GM19372 (cell line): ENCODE measurements around the gene GRWD1.
"Not testable (repeated sequence)": the region's sequence is repeated elsewhere in the genome, so short reads cannot be mapped to it uniquely, and the experiment has no call there.

Source experiments
- ATAC-seq: cut with Tn5 transposase; IDR thresholded peaks from one replicate; pipeline ENCODE4 v1.9.1; 2021; ENCODE audit warnings: mild to moderate bottlenecking, low read depth, moderate library complexity; ENCODE audit not compliant: unreplicated experiment

The GRWD1 gene

DNA sequence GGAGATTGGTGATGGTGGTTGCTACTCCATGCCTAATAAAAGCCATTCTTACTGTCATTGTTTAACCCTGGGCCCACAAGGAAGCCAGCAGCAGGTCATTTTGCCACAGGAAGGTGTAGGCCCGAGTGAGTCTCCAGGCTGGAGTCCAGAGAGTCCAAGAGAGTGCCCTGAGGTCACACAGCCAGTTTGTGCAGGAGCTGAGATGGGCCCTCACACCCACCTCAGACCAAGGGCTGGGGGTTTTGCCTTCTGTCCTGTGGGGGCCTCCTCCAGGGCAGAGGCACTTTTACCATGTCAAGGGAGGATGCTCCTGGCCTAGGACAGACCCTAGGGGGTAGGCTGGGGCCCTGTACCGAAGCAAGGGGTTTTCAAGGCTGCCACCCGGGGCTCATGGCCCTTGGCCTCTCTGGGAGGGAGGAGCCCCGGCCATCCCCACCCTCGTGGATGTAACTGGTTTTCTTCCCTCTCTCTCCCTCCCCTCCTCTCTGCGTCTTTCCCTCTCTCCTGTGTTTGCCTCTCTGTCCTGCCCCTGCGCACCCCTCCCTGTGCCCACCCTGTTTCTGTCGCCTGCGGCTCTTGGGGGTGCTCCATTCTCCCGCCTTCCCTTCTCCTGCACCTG is 31.4 kb downstream of the GRWD1 start:
- ATAC-seq, result no peak

DNA sequence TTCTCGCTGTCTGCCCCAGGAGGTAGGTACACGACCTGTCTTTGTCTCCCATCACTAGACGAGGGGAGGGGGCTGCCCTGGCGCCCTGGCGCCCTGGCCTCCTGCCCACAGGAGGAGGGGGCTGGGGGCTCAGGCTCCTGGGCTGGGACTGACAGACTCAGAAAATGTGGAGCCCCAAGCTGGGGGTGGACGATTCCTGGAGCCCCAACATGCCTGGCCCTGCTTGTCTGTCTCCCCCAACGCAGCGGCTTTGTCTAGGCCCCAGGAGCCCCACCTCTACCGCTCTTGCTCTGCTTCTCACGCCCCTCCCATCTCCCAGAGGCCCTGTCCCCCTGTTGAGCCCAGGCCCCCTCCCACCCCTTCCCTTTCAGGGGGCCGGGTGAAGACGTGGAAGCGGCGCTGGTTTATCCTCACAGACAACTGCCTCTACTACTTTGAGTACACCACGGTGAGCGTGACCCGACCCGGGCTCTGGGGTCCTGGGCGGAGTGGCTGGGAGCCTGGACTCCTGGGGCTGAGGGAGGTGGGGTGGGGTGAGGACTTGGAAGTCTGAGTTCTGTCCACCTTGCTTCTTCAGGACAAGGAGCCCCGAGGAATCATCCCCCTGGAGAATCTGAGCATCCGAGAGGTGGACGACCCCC is 32.0 kb downstream of the GRWD1 start:
- ATAC-seq, result no peak

DNA sequence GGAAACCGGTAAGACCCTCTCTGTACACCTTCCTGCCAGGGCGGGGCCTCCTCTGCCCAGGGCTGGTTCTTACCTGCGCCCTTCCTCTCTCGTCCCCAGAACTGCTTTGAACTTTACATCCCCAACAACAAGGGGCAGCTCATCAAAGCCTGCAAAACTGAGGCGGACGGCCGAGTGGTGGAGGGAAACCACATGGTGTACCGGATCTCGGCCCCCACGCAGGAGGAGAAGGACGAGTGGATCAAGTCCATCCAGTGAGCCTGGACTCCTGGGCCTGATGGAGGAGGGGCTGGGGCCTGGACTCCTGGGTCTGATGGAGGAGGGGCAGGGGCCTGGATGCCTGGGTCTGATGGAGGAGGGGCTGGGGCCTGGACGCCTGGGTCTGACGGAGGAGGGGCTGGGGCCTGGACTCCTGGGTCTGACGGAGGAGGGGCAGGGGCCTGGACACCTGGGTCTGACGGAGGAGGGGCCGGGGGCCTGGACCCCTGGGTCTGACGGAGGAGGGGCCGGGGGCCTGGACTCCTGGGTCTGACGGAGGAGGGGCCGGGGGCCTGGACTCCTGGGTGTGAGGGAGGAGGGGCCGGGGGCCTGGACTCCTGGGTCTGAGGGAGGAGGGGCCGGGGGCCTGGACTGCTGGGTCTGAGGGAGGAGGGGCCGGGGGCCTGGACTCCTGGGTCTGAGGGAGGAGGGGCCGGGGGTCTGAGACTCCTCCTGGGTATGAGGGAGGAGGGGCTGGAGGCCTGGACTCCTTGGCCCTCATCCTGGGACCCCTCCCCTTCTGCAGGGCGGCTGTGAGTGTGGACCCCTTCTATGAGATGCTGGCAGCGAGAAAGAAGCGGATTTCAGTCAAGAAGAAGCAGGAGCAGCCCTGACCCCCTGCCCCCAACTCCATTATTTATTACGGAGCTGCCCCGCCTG is 32.8 kb downstream of the GRWD1 start:
- no peak for ATAC-seq

DNA sequence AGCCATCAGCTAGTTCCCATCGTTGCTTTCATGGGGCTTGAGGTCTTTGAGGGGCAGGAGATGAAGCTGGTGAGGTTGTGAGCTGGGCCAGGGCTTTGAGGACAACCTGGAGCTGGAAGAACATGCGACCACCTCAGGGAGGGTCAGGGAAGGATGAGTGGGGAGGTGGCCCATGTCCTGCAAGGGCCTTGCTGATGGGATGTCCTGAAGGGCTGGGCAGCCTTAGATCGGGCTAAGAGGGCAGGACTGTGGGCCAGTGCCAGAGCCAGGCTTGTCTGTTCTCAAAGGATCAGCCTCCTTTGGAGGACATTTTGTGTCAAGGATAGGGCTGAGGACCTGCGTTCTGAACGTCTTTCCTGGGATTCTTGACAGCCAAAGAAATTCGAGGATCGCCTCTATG is 33.9 kb downstream of the GRWD1 start:
- ATAC-seq, result no peak

DNA sequence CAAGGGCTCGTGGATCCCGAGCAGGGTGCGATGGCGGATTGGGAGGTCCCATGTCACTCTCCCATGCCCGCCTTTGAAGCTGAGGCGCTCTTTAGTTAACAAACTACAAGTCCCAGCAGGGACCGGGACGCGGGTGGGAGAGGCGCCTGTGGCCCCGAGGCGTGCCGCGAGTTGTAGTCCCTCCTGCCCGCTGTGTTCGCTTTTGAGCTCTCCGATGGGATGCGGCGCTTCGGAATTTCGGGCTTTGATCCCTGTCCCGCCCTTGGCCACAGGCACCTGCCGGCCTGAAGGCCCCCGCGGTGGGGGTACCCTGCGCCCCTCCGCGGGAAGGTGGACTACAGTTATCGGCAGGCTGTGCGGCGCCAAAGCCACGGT is 34.4 kb downstream of the GRWD1 start:
- ATAC-seq, result no peak

DNA sequence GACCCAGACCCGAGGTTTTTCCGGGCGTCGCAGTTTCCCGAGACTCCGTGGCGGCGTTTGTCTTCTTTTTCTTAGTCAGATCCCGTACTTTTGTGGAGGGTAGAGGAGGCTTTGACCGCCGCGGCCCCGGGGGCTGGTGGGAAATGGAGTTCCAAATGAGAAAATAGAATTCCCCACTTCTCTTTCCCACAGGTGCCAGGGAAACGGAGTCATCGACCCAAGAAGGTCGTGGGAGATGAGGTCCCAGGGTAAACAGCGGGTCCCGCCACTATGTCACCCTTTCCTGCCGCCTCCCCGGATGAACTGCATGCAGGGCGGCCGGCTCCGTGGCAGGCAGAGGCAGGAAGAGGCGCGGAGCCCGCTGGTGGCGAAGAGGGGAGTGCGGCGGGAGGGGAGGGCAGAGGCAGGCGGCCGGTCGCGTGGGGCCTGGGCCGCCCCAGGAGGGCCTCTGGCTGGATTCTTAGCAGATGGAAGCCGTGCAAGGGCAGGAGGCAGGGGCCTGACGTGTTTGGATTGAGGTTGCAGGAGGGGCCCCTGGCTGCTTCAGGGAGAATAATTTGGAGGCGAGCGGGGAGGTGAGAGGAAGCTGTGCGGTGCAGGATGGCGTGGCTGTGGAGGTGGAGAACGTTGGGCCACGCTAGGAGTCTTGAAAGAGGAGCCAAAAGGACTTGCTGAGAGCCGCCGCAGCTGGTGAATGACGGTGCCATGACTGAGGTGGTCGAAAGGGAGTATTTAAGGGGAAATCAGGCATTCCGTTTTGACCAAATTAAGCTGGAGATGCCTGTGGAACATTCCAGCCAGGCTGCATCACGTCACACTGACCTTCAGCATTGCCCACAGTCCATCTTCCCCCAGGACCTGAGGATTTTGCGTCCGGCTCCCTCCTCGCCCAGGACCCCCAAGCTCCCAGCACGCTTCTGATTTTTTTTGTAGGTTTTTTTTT is 35.0 kb downstream of the GRWD1 start:
- ATAC-seq, result no peak

DNA sequence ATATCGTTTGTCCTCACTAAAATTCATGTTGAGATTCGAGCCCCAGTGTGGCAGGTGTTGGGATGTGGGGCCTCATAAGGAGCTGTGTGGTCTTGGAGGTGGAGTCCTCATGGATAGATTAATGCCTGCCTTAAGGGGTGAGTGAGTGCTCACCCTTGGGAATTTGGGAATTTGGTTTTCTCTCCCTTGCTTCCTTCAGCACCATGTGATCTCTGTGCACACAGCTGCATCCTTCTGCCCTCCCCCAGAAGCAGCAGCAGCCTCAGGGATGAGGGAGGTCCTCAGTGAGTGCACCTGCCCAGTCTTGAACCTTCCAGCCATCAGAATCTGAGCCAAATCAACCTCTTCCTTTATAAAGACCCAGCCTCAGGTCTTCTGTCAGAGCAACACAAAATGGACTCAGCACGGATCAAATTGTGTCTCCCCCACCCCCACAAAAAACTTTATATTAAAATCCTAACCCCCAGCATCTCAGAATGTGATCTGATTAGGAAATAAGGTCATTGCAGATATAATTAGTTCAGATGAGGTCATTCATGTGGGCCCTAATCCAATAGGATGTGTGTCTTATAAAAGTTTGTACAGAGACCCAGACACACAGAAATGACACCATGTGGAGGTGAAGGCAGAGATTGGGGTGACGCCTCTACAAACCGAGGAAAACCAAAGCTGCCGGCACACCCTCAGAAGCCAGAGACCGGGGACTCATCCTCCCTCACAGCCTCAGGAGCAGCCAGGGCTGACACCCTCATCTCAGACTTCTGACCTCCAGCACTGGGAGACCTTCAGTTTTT is 36.3 kb downstream of the GRWD1 start:
- no peak for ATAC-seq

DNA sequence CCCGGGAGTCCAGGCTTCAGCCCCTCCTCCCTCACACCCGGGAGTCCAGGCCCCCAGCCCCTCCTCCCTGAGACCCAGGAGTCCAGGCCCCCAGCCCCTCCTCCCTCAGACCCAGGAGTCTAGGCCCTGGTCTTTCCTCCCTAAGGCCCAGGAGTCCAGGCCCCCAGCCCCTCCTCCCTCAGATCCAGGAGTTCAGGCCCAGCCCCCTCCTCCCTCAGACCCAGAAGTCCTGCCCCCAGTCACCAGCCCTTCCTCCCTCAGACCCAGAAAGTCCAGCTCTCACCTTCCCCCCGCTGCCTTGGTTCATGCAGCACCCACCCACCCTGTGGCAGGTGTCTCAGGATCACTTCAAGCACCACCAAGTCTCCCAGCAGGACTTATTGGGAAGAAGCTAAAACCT is 37.5 kb downstream of the GRWD1 start:
- ATAC-seq, result no peak

DNA sequence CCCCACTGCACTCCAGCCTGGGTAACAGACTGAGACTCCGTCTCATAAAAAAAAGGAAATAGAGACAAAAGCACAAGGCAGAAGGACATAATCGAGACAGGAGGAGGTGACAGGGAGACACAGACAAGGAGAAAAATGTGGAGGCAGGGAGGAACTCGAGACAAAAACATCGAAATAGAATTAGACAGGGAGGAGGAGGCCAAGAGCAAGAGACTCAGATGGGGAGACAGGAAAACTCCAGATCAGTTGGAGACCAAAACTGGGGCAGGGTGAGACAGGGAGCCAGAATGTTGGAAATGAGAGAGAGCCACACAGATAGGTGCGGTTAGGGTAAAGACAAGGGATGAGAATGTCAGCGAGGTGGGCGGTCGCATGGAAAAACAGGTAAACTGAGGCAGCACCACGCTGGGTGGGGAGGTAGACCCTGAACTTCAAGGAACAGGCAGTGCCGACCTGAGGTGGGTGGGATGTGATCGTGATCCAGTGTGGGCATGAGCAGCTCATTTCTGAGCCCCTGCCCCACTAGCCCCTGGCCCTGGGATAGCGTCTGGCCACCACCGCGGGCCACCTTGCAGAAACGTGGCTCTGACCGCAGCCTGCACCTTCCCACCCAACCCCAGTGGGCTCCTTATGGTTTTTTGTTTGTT is 38.6 kb downstream of the GRWD1 start:
- ATAC-seq, result no peak

DNA sequence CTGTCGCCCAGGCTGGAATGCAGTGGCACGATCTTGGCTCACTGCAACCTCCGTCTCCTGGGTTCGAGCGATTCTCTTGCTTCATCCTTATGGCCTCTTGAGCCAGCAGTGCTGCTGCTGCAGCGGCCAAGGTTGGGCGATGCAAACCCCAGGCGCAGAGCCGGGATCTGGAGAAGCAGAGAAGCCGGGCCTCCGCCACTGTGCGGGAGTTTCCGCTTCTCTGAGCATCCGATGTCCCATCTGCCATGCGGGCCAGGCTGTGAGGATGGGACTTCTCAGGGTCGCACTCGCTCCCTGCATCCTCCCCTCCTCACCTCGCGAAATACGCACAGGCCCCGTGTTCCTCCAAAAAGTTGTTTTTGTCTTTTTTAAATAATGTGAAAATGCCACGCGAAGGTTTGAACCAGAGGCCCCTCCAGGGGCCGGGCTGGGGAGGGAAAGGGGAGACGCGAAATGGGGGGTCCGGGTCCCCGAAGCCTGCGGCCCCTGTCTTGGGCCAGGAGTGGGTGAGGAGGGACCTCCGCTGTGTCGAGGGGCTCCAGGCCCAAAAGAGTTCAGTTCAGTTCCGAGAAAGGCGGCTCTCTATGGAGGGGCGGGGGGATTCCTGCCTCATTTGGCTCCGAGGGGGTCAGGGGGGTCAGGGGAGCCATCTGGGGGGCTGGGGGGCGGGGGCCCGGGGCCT is 39.3 kb downstream of the GRWD1 start:
- ATAC-seq, result no peak

DNA sequence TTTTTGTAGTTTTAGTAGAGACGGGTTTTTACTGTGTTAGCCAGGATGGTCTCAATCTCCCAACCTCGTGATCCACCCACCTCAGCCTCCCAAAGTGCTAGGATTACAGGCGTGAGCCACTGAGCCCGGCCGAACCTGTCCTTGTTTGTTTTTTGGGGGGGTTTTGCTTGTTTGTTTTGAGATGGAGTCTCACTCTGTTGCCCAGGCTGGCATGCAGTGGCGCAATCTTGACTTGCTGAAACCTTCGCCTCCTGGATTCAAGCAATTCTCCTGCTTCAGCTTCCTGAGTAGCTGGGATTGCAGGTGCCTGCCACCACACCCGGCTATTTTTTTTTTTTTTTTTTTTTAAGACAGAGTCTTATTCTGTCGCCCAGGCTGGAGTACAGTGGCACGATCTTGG is 40.9 kb downstream of the GRWD1 start:
- ATAC-seq, result not testable (repeated sequence)

DNA sequence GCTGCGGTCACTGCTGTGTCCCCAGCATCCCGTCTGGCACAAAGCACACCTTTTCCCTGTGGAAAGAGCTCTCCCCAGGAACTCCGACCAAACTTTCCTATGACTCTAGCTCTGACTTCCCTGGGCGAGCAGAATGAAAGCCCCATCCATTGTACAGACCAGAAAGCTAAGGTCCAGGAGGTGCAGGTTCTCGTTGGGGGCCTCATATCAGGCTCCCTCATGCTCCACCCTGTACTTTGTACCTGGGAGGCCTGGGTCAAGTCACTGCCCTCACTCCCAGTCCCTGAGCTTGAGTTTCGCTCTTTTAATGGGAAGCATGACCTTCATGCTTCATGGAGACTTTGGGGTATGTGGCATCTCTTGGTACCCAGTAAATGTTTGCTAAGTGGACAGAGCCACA is 41.8 kb downstream of the GRWD1 start:
- no peak for ATAC-seq

DNA sequence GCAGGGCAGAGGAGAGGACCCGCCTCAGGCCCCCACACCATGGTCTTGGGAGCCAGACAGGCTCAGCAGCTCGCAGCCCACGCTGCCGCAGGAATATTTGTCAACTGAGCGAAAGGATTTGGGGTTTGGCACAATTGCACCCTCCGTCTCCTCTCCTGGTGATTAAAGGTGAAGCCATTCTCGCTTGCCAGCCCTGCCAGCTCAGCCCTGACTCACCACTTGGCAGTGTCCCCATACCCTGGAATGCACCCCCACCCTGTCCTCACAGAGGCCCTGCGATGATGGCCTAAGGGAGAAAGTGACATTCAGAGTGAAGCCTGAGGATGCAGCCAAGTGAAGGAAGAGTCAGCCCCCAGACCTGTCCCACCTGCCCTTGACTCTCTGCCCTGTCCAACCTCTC is 42.2 kb downstream of the GRWD1 start:
- no peak for ATAC-seq

DNA sequence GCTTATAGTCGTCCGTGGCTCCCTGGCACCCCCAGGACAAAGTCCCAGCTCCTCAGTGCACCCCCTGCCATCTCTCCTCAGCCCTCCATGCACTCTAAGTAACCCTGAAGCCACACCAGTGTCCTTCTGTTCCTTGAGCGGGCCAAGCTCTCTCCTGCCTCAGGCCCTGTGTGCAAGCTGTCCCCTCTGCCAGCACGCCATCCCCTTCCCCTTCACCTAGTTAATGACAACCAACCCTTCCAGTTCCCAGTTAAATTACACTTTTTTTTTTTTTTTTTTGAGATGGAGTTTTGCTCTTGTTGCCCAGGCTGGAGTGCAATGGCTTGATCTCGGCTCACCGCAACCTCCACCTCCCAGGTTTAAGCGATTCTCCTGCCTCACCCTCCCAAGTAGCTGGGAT is 42.7 kb downstream of the GRWD1 start:
- not testable (repeated sequence) for ATAC-seq

DNA sequence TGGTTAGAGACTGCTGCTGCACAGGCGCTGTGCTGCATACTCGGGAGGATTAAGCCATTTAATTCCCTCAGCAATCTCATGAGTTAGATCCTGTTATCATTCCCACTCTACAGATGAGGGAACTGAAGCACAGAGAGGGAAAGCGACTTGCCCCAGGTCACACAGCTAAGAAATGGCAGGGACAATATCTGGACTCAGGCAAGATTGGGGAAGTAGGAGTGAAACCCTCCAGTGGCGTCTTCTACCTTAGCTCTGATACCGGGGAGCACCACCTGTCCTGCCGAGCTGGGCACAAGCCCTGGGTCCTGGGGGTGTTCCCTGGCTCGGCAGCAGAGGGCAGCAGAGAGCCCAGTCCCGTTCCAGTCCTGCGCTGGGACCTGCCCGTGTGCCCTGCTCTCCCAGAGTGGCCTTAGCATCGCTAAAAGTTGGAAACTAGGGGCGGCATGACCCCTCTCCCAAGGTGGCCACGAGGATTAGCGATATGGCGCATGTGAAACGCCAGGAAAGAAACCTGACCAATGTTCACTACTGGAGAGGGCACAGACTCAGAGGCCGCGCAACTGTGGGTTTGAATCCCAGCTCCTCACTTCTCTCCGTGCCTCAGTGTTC is 43.9 kb downstream of the GRWD1 start:
- ATAC-seq, result no peak

DNA sequence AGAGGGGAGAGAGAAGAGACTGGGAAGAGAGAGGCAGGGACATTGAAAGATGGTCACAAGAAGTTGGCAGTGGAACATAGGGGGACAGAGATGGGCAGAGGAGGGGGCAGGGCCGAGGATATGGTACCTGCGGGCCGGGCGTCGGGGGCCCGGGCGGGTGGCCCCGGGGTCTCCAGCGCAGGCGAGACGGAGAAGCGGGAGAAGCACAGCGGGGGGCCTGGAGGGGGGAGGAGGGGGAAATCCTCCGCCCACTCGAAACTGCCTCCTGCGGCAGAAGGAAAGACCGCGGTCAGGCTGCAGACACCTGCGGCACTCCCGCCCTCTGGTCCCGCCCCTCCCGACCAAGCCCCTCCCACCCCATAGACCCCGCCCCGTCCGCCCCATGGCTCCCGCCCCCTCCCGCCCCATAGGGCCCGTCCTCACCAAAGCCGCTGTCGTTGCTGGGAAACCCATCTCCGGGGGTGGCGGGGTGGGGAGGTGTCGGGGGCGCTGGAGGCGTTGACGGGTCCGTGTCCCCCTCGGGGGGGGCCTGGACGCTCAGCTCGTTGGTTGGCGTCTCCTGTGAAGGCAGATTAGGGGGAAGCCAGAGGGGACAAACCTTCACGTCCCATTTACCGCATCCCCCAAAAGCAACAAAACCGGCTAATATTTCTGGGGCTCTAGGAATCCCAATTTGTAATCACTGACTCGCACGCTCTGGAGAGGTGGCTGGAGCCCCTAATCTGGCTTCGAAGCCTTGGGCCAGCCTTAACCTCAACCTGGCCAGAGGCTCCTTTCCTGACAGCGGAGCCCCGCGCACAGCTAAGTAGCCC is 45.4 kb downstream of the GRWD1 start:
- ATAC-seq, result no peak

DNA sequence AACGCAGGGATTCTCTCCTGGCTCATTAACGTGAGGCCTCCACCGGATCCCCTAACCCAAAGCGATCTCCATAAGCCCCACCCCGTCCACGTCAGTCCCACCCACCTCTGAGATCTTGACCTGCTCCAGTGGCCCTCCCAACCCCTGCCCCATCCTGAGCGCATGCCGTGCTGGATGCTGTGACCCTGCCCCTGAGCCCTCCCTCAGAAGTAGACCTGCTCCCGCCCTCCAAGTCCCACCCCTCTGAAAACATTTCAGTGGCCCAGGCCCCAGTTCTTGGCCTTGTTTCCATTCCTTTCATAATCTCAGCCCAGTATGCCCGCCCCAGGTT is 46.0 kb downstream of the GRWD1 start:
- ATAC-seq, result no peak
